HG03520 (cell line): Measurements from ENCODE around the gene COL8A2.
A peak's percentile ranks its signal among the peaks of the same experiment; 100 is the strongest.

Source experiments
- ATAC-seq: cut with Tn5 transposase; IDR thresholded peaks from one replicate; pipeline ENCODE4 v1.9.1; 2021; ENCODE audit warnings: mild to moderate bottlenecking, moderate library complexity; ENCODE audit not compliant: unreplicated experiment

COL8A2 gene

DNA sequence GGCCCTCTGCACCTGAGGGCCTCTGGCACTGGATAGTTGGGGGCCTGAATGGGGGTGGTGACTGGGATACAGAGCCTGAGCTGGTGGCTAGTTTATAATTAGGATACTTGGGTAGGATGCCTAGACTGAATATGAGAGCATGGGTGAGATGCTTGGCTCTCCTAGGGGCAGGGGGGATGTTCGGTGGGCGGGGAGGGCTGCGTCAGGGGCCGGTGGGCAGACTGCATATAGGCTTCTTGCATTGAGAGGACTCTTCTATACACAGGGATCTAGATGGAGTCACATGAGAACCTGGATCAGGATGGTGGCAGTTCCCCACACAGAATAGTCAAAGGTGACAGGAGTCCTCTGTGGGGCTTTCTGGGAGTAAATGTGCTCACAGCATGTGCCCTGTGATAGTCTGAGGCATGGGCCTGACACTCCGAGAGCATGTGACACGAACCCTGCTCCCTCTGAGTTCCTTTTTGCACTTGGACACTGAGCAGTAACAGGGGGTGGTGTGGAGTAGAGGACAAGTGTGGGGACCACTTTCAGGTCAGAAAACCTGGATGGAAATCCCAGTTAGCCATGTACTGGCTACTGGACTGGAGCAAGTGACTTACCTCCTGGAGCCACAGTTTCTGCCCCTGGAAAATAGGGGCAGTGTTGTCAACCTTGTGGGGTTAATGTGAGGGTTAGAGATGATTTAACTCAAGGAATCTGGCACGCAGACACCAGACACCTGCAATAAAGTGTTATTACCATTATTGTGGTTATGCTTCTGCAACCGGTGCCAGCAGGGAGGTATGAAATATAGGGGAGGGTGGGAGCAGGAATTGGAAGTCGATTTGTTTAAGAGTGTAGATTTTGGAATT lies 33.2 kb upstream of the COL8A2 start:
- ATAC-seq = no peak

DNA sequence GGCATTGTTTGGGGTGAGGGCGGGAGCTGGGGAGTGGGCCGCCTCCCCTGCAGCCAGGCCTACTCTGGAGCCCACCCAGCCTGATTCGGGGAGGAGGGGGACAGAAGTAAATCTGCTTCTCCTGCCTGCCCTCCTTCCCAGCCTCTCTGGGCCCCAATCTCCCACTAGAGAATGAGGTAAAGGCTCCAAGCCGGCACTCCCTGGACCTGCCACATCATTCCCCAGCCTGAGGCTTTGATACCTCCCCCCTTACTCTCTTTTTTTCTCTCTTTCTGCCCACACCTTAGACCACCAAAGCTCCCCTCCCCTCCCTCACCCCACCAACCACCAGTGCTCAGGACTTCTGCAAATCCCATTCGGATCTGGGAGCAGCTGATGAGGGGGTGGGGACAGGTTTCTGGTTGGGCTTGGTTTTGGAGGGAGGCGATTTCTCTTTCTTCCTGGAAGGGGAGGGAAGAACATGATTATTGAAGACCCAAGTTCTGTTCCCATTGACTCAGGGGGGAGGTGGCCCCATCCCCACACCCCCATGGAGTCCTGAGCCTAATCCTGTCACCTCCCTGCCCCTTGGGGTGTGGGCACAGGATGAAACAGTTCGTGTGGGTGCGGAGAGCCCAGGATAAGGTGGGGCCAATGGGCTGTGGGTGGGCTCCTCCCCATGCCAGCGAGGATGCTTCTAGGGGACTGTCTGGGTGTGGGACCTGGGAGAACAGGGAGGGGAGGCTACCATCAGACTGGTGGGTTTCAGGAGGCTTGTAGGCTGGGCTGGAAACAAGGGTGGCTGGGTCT lies 32.3 kb upstream of the COL8A2 start:
- no peak for ATAC-seq

DNA sequence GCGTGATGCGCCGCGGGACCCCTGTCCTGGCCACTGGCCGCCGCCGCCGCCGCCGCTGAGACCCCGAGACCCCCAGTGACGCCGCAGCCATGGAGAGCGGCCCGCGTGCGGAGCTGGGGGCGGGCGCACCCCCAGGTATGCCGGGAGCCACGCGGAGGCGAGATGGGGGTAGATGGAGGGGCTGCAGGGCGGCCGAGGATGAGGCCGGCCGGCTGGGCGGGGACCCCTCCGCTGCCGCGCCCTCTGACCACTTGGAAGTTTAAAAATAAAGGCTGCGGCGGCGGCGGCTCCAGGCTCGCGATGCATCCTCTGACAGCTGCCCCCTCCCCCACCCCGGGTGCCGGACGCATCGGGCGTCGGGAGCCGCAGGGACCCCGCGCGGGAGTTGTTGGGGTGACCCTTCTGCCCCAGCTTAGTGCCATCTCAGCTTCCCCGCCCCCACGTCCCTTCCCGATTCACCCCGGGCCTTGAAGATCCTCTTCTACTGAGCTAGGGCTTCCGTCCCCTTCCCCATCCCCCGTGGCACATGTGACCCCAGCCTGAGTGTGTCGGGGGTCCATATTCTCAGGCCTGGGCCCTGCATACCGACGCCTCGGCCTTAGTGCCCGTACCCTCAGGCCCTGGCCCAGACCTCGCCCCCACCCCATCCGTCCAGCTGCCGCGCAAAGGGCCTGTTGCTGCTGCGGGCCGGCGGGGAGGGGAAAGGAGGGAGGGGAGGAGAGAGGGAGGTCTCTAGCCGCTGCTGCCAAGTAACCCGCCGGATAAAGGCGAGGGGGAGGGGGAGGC lies 31.5 kb upstream of the COL8A2 start:
- no peak for ATAC-seq

DNA sequence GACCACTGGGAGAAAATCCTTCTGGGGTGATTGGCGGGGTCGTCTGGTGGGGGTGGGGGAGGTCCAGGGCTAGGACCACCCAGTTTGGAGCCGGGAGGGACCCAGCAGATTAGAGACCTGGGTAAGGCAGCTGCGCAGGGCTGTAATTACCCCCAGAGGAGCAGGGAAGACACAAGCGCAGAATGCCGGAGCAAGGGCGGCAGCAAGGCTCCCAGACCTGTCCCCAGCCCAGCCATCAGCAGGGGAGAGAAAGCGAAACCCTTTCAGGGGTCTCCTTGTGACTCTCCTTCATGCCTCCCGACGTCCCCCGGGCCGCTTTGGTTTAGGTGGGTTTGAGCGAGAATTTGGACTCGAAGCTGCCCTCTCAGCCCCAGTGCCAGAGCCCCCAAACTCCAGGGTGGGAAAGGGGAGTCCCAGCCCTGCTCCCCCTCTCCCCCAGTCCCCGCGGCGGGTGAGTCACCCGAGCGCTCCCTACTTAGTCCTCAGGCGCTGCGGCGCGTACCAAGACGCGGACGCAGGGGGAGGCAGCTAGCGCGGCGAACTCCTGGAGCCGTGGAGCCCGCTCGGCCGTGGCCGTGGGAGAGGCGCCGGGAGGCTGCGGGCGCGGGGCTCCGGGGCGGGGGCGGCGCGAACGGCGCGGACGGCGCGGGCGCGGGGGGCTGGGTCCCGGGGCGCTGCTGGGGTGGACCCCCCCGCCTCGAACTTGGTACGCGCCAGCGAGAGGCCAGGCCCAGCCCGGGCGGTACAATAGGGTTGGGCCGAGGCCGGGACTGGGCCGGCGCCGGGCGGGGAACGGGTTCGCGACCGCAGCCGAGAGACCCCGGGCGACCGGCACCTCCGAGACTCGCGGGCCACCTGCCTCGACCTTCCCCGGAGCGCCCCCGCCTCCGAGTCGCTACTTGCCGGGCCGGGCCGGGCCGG lies 30.6 kb upstream of the COL8A2 start, which contains the start of gene MAP7D1:
TSS of gene MAP7D1 (plus strand) at position 753 of the 921 bp plus-strand sequence. CDS start 258 bp downstream, outside the sequence.
- ATAC-seq = peak; percentile 47

DNA sequence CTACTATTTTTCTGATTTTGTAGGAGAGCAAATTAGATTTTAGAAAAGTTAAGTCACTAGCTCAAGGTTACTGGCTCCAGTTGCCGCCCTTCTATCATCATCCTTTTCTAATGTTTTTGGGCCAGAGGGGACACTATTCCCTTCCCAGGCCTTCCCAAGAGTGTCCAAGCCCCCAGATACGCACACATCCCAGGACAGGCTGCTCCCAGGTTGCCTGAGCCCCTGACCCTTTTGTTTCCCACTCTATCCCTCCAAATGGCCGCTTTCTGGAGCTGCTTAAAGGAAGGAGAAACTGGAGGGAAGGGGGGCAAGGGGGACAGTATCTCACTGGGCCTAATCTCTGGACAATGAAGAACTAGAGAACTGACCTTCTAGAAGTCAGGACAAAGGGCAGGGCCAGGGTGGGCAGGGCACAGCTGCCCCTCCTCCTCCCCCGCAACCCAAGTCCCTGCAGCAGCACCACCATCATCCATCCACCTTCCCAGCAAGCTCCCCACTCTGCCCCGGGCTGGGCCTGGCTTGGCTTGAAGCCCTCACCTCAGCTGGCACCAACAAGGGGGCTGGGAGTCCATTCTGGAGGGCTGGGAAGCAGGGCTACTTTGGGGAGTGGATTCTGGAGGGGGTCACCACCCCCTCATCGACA lies 29.9 kb upstream of the COL8A2 start:
- no peak for ATAC-seq

DNA sequence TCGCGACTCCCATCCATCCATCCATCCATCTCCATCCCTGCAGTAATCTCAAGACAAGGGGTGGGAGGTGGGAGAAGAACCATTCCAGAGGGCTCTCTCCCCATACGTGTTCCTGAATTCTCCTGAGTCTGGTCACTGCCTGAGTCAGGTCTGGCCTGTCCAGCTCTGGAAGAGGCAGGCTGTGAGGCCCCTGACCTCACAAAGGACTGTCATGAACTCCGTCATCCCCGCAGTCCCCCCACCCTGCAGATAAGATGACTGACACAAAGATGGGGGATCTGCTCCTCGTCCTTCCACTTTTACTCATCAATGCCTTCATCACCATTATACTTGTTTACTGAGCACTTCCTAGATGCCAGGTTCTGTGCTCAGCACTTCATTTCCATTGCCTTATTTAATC lies 29.3 kb upstream of the COL8A2 start:
- ATAC-seq = no peak

DNA sequence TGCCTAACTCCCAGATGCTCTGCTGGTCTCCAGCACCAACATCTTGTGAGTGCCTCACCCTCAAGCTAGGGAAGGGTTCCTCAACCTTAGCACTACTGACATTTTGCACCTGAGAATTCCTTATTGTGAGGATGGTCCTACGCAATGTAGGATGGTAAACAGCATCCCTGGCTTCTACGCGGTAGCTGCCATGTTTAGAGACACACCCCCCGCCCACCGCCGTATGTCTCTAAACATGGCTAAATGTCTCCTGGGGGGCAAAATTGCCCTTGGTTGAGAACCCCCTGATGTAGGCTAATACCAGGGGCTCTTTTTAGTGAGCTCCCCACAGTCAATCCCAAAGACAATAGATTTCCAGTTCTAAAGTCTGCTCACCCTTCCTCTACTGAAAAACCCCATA lies 28.5 kb upstream of the COL8A2 start:
- no peak for ATAC-seq

DNA sequence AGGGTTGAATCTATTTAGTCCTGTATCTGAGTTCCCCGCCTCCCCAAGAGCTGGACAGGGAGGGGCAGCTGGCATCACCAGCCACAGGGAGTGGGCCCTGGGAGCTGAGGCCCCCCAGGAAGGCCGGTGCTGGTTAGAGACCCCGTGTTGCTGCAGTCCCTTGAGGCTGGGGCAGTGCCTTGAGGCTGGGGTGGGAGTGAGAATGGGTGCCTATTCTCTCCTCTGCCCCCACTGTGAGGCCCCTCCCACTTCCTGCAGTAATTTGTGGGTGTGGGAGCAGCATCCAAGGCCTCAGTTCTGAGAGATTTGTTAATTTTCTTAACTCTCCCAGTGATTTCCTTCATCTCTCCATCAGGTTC lies 26.8 kb upstream of the COL8A2 start:
- ATAC-seq = no peak

DNA sequence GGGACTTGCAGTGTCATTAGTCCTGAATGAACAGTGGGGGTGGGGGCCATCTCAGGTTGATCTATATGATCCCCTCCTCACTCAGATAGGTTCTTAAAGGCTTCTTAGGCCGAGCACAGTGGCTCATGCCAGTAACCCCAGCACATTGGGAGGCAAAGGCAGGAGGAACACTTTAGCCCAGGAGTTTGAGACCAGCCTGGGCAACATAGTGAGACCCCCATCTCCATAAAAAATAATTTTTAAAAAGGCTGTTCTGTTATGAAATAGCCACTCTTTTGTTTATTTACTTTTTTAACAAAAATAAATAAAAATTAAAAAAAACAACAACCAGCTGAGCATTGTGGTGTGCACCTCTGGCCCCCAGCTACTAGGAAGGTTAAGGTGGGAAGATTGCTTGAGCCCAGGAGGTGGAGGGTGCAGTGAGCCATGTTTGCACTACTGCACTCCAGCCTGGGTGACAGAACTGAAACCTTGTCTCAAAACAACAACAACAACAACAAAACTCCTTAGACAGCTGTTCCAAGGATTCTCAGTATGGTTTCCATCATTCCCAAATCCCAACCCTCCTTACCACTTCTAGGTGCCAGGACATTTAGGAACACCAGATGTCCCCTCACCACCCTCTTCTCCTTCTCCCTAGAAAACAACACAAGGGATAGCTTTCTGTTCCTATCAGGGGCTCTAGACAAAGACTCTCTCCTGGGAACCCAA lies 26.3 kb upstream of the COL8A2 start:
- no peak for ATAC-seq

DNA sequence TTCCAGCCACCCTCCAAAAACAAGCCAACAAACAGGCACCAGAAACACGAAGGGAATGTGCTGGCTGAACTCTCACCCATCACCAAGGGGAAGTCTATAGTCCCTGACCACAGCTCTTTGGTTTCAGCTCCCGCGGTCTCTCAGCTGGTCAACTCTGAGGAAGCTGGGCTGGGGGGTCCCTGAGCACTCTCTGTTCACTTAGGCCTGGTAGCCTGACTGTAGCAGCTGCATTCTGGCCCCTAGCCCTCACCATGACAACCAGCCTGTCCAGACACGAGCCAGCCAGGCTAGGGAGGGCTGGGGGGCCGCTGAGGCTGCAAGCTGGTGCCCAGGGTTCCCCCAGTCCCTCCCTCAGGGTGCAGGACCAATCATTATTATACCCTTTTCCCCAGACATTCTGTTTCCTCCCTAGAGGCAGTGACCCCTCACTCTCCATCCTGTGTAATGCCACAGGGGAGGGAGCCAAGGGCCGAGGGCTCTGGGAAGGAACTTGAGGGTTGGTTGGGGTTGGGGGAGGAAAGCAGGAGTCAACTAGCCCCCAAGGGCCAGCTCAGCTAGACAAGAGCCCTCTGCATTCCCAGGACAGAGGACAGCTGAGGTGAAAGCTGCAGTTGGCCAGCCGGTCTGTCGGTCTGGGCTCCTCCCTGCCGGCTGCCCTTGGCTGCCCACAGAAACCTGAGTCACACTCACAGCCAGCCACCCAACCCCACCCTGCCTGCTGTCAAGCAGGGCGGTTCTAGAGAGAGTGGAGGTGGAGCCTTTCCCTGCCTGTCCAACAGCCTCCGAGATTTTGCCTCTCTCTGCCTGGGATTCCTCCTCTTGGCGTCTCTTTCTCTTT lies 25.5 kb upstream of the COL8A2 start:
- peak; percentile 37 for ATAC-seq

DNA sequence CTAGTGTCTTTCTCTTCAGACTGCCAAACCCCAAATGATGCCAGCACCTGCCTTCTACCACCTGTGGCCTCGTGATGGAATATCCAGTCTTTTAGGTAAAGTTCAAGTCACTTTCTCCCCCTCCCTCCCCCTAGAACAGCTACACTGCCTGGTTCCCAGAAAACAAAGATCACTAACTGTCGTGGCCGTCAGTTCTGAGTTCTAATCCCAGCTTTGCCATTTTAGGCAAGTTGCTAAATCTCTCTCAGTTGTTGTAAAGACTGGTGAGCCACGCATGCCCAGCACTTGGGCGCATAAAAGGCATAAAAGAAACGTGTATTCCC lies 24.9 kb upstream of the COL8A2 start:
- ATAC-seq = no peak

DNA sequence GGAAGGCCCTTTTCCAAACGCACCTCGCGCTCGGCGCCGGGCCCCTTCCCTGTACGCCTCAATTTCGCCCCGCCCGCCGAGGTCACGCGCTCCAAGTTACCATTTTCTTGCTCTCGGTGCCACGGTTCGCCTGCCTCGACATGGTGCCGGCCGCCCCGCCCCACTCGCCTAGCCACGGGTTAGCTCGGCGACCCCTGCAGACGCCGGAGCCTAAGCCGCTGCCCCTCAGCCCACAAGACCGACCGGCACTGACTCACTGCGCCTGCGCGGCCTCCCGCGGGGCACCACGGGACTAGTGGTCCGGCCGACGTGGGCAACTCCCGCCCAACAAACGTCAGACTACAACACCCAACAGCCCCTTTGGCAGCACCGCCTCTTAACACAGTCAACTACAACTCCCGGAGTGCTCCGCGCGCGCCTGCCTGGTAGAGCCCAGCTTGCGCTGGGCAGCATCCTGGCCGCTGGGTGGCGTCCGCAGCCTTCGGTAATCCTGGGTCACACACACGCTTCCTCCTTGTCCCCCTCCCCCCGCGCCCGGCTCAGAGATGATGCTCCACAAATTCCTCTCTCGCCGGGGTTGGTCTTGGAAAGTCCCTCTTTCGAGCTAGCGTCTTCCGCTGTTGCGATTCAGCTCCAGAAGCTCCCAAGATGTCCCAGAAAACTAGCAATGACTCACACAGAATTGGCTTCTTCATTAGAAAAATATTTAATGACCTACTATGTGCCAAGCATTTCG lies 24.4 kb upstream of the COL8A2 start, which contains the start of gene TRAPPC3:
TSS of gene TRAPPC3 (minus strand) at position 250 of the 736 bp plus-strand sequence. CDS start at position 142, 108 bp downstream.
- ATAC-seq = peak; percentile 84

DNA sequence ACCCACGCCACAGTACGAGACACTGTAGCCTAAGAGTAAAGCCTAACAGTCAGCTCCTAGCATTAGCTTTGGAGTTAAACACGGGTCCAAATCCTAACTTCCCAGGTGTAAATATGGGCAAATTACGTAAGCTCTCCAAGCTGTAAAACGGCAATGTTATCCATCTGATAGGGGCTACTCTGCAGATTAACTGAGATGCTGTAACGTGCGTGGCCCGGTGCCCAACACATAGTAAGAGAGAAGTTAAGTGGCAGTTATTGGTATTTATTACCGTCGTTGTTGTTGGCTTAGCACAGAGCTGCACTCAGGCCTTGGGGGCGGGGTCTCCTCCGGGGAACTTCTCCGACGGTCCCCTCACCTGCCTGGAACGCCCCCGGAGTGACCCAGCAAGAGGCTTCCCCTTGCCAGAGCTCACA lies 23.8 kb upstream of the COL8A2 start:
- no peak for ATAC-seq

DNA sequence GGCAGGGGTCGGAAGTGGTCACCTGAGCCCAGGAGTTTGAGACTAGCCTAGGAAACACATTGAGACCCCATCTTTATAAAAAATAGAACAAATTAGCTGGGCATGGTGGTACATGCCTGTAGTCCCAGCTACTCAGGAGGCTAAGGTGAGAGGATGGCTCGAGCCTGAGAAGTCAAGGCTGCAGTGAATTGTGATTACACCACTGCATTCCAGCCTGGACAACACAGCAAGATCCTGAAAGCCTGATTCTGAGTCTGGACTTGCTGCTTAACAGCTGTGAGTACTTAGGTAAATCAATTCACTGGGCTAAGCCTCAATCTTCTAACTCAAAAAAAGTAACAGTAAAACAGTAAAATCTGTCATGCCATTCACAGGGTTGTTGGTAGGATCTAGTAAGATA lies 19.4 kb upstream of the COL8A2 start:
- ATAC-seq = no peak

DNA sequence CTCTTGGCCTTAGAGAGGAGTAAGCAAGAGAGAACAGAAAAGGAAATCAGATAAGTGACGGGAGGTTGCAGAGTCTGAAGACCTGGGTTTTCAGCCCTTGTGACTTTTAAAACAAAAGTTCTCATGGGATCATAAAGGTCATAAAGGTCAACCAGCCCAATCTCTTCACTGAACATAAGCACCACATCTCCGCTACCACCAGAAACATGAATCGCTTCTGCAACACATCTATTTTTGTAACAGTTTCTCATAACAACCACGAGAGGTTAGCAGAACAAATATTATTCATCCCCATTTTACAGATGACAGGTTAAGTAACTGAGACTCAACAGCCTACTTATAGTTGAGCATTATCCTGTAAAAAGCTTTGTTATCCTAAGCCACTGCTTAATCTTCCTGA lies 18.4 kb upstream of the COL8A2 start:
- ATAC-seq = no peak

DNA sequence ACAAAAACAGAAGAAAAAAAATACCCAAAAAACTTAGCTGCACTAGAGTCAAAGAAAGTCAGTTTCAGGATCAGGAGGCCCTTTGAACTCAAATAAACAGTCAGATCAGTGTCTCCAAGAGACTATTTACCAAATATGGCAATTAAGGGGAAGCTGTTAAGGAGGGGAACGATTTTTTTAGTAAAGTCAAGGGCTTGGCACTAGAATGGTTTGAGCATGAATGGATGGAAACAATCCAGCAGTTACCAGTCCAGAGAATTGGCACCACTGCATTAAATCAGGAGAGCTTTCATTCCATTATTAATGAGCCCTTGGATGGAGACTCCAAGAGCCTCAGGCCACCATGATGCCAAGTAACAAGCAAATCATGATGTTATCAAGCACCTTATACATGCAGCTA lies 17.1 kb upstream of the COL8A2 start:
- no peak for ATAC-seq

DNA sequence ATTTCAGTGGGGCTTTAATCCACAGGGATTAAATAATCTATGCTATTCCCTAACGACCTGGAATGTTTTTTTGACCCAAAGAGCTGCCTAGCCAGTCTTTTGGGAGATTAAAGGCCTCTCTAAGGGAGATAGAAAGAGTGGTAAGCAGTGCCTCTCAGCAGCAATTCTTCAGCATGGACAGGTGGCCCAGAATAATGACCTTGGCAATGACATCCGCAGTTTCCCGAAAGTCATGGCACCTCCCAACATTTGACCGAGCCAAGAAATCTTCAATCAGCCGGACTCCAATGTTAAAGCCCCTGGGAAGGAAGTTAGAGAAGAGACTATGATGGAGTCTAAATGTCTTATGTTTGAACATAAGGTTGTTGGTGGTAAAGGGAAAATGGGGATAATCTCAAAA lies 14.5 kb upstream of the COL8A2 start:
- ATAC-seq = no peak

DNA sequence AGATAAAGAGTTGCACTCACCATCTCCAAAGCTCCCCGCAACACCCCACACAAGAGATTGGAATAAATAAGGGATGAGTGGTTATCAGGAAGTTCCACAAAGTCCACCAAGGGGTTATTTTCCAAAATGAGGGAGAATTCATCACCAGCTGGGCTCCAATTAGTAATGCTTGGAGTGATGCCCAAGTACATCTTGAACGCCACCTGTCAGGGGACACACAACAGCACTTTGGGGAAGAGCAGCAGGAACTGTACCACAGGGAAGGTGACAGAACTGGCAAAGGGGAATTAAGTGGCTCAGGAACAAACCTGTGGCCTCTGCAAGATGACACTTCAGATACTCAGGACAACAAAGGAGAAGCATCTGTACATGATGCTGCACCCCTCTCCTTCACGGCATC lies 12.8 kb upstream of the COL8A2 start:
- ATAC-seq = no peak
